RWPE2 (cell line): ENCODE data around the gene CDK18.

Experiments
- ATAC-seq: fragments of 200-7000 bp; cut with Tn5 transposase; 3 replicates; pipeline ENCODE4 v1.9.1; 2021; ENCODE audit warnings: low read depth
- DNase-seq: peaks from one replicate; pipeline ENCODE4 v3.0.0-alpha.2; 2020; ENCODE audit warnings: low spot score
- H3K27ac ChIP-seq: fragments of 450-650 bp; 2 replicates; pipeline ENCODE4 v1.5.1; 2017; ENCODE audit warnings: mild to moderate bottlenecking; ENCODE audit not compliant: poor library complexity, severe bottlenecking
- H3K27me3 ChIP-seq: fragments of 250-450 bp; sonication (Bioruptor Pico); 2 replicates; pipeline ENCODE4 v1.5.1; 2021; ENCODE audit warnings: mild to moderate bottlenecking, moderate library complexity; ENCODE audit not compliant: insufficient read depth, poor library complexity, severe bottlenecking
- H3K36me3 ChIP-seq: fragments of 250-450 bp; sonication (Bioruptor Pico); 2 replicates; pipeline ENCODE4 v1.5.1; 2020; ENCODE audit warnings: low read depth, mild to moderate bottlenecking, moderate library complexity
- H3K4me1 ChIP-seq: fragments of 250-450 bp; sonication (Bioruptor Pico); 2 replicates; pipeline ENCODE4 v1.5.1; 2021; ENCODE audit warnings: mild to moderate bottlenecking, moderate library complexity; ENCODE audit not compliant: insufficient read depth, poor library complexity, severe bottlenecking
- H3K4me3 ChIP-seq: fragments of 250-450 bp; sonication (Bioruptor Pico); 2 replicates; pipeline ENCODE4 v1.5.1; 2021; ENCODE audit warnings: mild to moderate bottlenecking, moderate library complexity; ENCODE audit not compliant: severe bottlenecking
- H3K9me3 ChIP-seq: fragments of 250-450 bp; sonication (Bioruptor Pico); 2 replicates; pipeline ENCODE4 v1.5.1; 2021; ENCODE audit warnings: mild to moderate bottlenecking, moderate library complexity; ENCODE audit not compliant: severe bottlenecking
- TF ChIP-seq, protein P1 (sequence below): fragments of 450-650 bp; IDR thresholded peaks from one replicate; pipeline ENCODE4 v1.5.1; 2017; ENCODE audit warnings: mild to moderate bottlenecking, moderate library complexity; ENCODE audit not compliant: poor library complexity, severe bottlenecking

The CDK18 gene

DNA sequence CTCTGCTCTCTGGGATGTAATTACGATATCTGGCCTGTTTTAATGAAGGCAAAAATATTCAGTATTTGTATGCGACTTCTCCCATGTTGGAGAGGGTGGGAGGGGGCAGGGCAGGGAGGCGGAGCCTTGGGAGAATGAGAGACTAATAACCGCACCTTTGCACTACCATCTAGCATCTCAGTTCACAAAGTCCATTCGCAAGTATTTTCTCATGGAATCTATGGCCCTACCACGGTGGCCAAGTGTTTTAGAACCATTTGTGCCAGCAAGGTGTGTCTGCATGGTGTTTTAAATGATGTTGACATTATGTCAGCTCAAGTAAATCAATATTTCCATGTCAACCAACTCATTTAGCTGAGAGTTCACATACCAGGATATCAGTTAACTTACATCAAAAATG is 34.3 kb upstream of the CDK18 start:
- no peak for DNase-seq
- TF ChIP-seq, protein P1, sequence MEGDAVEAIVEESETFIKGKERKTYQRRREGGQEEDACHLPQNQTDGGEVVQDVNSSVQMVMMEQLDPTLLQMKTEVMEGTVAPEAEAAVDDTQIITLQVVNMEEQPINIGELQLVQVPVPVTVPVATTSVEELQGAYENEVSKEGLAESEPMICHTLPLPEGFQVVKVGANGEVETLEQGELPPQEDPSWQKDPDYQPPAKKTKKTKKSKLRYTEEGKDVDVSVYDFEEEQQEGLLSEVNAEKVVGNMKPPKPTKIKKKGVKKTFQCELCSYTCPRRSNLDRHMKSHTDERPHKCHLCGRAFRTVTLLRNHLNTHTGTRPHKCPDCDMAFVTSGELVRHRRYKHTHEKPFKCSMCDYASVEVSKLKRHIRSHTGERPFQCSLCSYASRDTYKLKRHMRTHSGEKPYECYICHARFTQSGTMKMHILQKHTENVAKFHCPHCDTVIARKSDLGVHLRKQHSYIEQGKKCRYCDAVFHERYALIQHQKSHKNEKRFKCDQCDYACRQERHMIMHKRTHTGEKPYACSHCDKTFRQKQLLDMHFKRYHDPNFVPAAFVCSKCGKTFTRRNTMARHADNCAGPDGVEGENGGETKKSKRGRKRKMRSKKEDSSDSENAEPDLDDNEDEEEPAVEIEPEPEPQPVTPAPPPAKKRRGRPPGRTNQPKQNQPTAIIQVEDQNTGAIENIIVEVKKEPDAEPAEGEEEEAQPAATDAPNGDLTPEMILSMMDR = no peak
- Histone ChIP-seq H3K4me3 (no peak overlapping the region), H3K36me3 (no peaks in the 10 kb centered on the region), H3K4me1 (no peaks in the 10 kb centered on the region), H3K27me3 (no peaks in the 10 kb centered on the region), H3K27ac (no peak overlapping the region), H3K9me3 (no peaks in the 10 kb centered on the region)
- no peak for ATAC-seq

DNA sequence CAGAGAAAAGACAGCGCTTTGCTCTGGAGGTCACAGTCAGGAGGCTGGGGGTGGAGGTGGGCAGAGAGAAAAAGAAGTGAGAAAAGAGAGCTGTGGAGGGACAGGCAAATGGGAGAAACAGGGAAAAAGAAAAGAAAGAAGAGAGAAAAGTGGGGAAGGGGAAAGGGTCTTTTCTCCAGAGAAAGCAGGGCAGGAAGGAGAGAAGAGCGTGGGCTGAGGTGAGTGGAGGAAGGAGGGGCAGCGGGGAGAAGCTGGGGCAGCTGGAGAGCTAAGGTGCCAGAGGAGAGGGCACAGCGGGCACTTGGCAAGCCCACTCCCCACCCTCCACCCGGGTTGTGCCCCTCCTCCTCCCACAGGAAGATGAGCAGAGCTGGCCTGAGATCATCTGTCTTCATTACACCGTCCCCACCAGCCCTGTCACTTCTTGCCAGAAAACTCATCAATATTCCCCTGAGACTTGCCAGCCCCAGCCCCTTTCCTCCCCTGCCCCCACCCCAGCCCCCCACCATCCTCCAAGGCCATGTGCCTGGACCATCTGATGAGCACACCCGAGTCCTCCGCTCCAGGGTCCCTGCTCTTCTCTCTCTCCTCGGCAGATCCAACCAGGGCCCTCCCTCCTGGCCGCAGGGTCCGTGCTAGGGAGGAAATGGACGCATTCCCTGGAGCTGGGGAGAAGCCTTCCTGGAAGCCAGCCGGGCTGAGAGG is 31.6 kb upstream of the CDK18 start:
- Histone ChIP-seq H3K9me3 (no peaks in the 10 kb centered on the region), H3K27me3 (no peaks in the 10 kb centered on the region), H3K4me1 (peaks cover 7% of the 10 kb centered on the region), H3K36me3 (no peaks in the 10 kb centered on the region), H3K4me3 (no peak overlapping the region), H3K27ac (no peak overlapping the region)
- TF ChIP-seq, protein P1 = no peak
- ATAC-seq (no peak), DNase-seq (no peak)

DNA sequence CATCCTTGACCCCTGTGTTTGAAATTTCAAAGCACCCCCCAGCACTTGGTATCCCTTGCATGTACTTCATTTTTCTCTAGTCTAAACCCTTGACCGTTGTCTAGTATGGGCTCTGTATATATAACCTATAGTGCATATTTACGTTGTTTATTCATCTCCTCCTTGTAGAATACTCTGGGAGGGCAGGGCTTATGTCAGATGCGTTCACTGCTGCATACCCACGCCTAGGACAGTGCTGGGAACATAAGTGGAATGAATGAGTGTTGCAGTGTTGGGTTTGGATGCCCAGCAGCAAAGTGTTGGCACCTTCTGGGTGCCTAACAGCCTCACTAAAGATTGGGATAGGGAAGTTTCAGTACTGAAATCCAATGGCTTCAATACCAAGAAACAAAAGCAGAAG is 31.0 kb upstream of the CDK18 start:
- peaks cover 11% of the 10 kb centered on the region for H3K4me1 ChIP-seq
- no peaks in the 10 kb centered on the region for H3K27me3 ChIP-seq
- ATAC-seq = no peak
- TF ChIP-seq, protein P1 = no peak
- DNase-seq = no peak
- H3K36me3 ChIP-seq = no peaks in the 10 kb centered on the region
- H3K4me3 ChIP-seq = no peak overlapping the region
- H3K27ac ChIP-seq = no peak overlapping the region
- no peaks in the 10 kb centered on the region for H3K9me3 ChIP-seq

DNA sequence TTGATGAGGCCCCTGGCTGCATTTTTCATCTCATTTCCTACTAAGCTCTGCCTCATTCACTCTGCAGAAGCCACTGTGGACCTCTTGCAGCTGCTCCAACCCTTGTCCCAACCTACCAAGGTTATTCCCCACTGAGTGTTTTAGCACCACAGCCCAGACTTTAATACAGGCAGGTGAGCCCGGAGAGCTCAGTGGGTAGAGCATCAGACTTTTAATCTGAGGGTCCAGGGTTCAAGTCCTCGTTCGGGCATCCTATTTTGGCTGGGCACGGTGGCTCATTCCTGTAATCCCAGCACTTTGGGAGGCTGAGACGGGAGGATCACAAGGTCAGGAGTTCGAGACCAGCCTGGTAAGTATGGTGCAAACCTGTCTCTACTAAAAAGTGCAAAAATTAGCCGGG is 30.5 kb upstream of the CDK18 start:
- no peak overlapping the region for H3K27ac ChIP-seq
- ATAC-seq = no peak
- H3K36me3 ChIP-seq = no peaks in the 10 kb centered on the region
- H3K4me1 ChIP-seq = peaks cover 13% of the 10 kb centered on the region
- no peaks in the 10 kb centered on the region for H3K27me3 ChIP-seq
- no peak overlapping the region for H3K4me3 ChIP-seq
- DNase-seq = no peak
- no peaks in the 10 kb centered on the region for H3K9me3 ChIP-seq
- TF ChIP-seq, protein P1 = no peak

DNA sequence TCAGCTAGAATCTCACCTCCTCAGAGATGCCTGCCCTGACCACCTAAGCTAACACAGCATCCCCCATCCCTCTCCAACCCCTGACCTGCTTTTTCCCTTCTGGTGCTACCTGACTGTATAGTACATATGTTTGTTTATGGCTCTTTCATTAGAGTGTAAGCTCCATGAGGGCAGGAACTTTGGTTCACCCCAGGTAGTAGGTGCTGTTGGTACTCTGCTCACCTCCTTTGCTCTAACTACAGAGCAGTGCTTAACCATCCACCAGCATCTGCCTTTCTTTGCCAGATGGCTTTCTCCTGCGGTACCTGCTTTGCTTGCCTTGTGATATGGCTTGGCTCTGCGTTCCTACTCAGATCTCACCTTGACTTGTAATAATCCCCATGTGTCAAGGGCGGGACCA is 29.9 kb upstream of the CDK18 start:
- H3K4me1 ChIP-seq = peaks cover 13% of the 10 kb centered on the region
- ATAC-seq (no peak), DNase-seq (no peak)
- H3K27me3 ChIP-seq = no peaks in the 10 kb centered on the region
- no peaks in the 10 kb centered on the region for H3K9me3 ChIP-seq
- H3K36me3 ChIP-seq = no peaks in the 10 kb centered on the region
- H3K27ac ChIP-seq = no peak overlapping the region
- TF ChIP-seq, protein P1 = no peak
- no peak overlapping the region for H3K4me3 ChIP-seq
